DOHH2 (cell line): ENCODE measurements around the gene SCOC.

Experiments used
- H3F3A ChIP-seq: fragments of 200-600 bp; sonication (generic), shearing (Covaris generic); 2 replicates; pipeline ENCODE4 v1.6.0; 2016; ENCODE audit warnings: antibody characterized with exemption, mild to moderate bottlenecking; ENCODE audit not compliant: control insufficient read depth, insufficient read depth
- H3K27ac ChIP-seq: fragments of 200-600 bp; sonication (generic); 2 replicates; pipeline ENCODE4 v1.5.1; 2014; ENCODE audit warnings: low read depth, mild to moderate bottlenecking, low read length, moderate library complexity
- H3K27me3 ChIP-seq: fragments of 200-600 bp; sonication (generic); 2 replicates; pipeline ENCODE4 v1.6.1; 2014; ENCODE audit warnings: mild to moderate bottlenecking, low read length, mixed read lengths; ENCODE audit not compliant: control insufficient read depth
- H3K36me3 ChIP-seq: fragments of 200-600 bp; sonication (generic); 2 replicates; pipeline ENCODE4 v1.6.1; 2014; ENCODE audit warnings: mild to moderate bottlenecking, low read length, moderate library complexity, mixed read lengths; ENCODE audit not compliant: control insufficient read depth
- H3K4me1 ChIP-seq: fragments of 200-600 bp; sonication (generic); 2 replicates; pipeline ENCODE4 v1.6.1; 2014; ENCODE audit warnings: mild to moderate bottlenecking, low read length, mixed read lengths; ENCODE audit not compliant: control insufficient read depth
- H3K4me2 ChIP-seq: fragments of 200-600 bp; sonication (generic); 2 replicates; pipeline ENCODE4 v1.6.0; 2014; ENCODE audit warnings: mild to moderate bottlenecking, low read length, moderate library complexity
- H3K4me3 ChIP-seq: fragments of 200-600 bp; sonication (generic); 2 replicates; pipeline ENCODE4 v1.5.1; 2014; ENCODE audit warnings: mild to moderate bottlenecking, low read length, mixed read lengths
- H3K79me2 ChIP-seq: fragments of 200-600 bp; sonication (generic); 2 replicates; pipeline ENCODE4 v1.6.1; 2014; ENCODE audit warnings: mild to moderate bottlenecking, low read length, mixed read lengths; ENCODE audit not compliant: control insufficient read depth
- H3K9me2 ChIP-seq: fragments of 200-600 bp; sonication (generic); replicated peaks from 2 replicates; pipeline ENCODE4 v1.6.1; 2014; ENCODE audit warnings: mild to moderate bottlenecking, low read length, mixed read lengths; ENCODE audit not compliant: control insufficient read depth
- H3K9me3 ChIP-seq: fragments of 200-600 bp; sonication (generic); 2 replicates; pipeline ENCODE4 v1.6.1; 2014; ENCODE audit warnings: antibody characterized with exemption, low read length, mixed read lengths; ENCODE audit not compliant: control insufficient read depth, insufficient read depth
- H4K20me1 ChIP-seq: fragments of 200-600 bp; sonication (generic); 2 replicates; pipeline ENCODE4 v1.6.0; 2014; ENCODE audit warnings: low read depth, mild to moderate bottlenecking, antibody characterized with exemption, low read length, moderate library complexity; ENCODE audit not compliant: control insufficient read depth, insufficient read depth
- CTCF ChIP-seq: fragments of 200-600 bp; sonication (generic); IDR thresholded peaks from one replicate; pipeline ENCODE4 v1.5.1; 2014; ENCODE audit warnings: antibody characterized with exemption, mild to moderate bottlenecking, low read depth, low read length; ENCODE audit not compliant: poor library complexity, severe bottlenecking
- EZH2phosphoT487 ChIP-seq: fragments of 200-600 bp; sonication (generic); IDR thresholded peaks from 2 replicates; pipeline ENCODE4 v1.6.1; 2017; ENCODE audit warnings: borderline replicate concordance, mild to moderate bottlenecking, antibody characterized with exemption, low read length, moderate library complexity, mixed read lengths

Gene SCOC

GRCh38 chr4:140361099-140361498, 12.3 kb upstream of the SCOC start:
- Histone ChIP-seq H3K79me2 (no peaks in the 10 kb centered on the region), H3K4me2 (no peak overlapping the region), H4K20me1 (no peaks in the 10 kb centered on the region), H3F3A (no peaks in the 10 kb centered on the region), H3K4me1 (peaks cover 16% of the 10 kb centered on the region), H3K4me3 (no peak overlapping the region), H3K9me2 (no peaks in the 10 kb centered on the region), H3K9me3 (no peaks in the 10 kb centered on the region), H3K36me3 (no peaks in the 10 kb centered on the region), H3K27me3 (peaks cover 13% of the 10 kb centered on the region), H3K27ac (no peak overlapping the region)
- TF ChIP-seq EZH2phosphoT487 = no peak
- no peak for TF ChIP-seq CTCF

- no peaks in the 10 kb centered on the region for H3K79me2 ChIP-seq
- no peaks in the 10 kb centered on the region for H4K20me1 ChIP-seq
- H3K4me3 ChIP-seq = no peak overlapping the region
- H3K9me2 ChIP-seq = no peaks in the 10 kb centered on the region
- H3K36me3 ChIP-seq = no peaks in the 10 kb centered on the region
- TF ChIP-seq CTCF (no peak), EZH2phosphoT487 (no peak)
- peaks cover 6% of the 10 kb centered on the region; the same call in 1 of the 2 replicates for H3K27me3 ChIP-seq
- H3K4me1 ChIP-seq = peaks cover 16% of the 10 kb centered on the region
- no peaks in the 10 kb centered on the region for H3F3A ChIP-seq
- no peak overlapping the region for H3K27ac ChIP-seq
- no peaks in the 10 kb centered on the region for H3K9me3 ChIP-seq
- no peak overlapping the region for H3K4me2 ChIP-seq
Observed at GRCh38 chr4:140363051-140363450, 10.4 kb upstream of the SCOC start.

- no peak for TF ChIP-seq EZH2phosphoT487
- TF ChIP-seq CTCF = no peak
- Histone ChIP-seq H3F3A (no peaks in the 10 kb centered on the region), H3K4me2 (no peak overlapping the region), H3K9me3 (no peaks in the 10 kb centered on the region), H3K27me3 (0 out of 2 replicates have a peak, but pooled peaks cover 2% of the 10 kb centered on the region), H3K27ac (no peak overlapping the region), H4K20me1 (no peaks in the 10 kb centered on the region), H3K79me2 (no peaks in the 10 kb centered on the region), H3K36me3 (no peaks in the 10 kb centered on the region), H3K4me1 (peaks cover 16% of the 10 kb centered on the region), H3K9me2 (no peaks in the 10 kb centered on the region), H3K4me3 (no peak overlapping the region)
Observed at GRCh38 chr4:140363558-140363957, 9.9 kb upstream of the SCOC start.
